ENCODE data around the gene FRMPD4.

Gene FRMPD4

DNA sequence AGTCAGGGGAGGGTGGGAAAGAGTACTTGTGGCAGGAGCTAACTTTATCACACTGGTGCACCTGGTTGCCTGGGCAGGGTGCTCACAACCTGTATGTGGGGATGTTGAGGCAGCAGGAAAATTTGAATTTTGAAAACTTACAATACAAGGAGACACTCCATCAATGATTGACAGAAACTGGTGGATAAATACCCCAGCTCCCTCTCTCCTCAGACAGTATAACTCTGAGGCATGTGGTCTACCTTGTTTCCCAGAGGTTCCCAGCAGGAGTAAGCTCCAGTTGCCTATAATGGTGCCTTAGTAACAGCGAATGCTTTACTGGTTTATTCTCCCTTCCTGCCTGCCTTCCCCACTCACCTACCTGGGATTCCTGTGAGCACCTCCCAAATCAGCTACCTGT lies 541.2 kb downstream of the FRMPD4 start:
- Mint-ChIP-seq H3K27me3 (ENCODE audit: low read depth) (no peaks in the 10 kb centered on the region), H3K4me1 (no peaks in the 10 kb centered on the region), H3K4me3 (no peak overlapping the region), H3K27ac (no peak overlapping the region), H3K36me3 (ENCODE audit: low read depth) (no peaks in the 10 kb centered on the region), H3K9me3 (peaks cover 2% of the 10 kb centered on the region)
- TF ChIP-seq, protein P1, sequence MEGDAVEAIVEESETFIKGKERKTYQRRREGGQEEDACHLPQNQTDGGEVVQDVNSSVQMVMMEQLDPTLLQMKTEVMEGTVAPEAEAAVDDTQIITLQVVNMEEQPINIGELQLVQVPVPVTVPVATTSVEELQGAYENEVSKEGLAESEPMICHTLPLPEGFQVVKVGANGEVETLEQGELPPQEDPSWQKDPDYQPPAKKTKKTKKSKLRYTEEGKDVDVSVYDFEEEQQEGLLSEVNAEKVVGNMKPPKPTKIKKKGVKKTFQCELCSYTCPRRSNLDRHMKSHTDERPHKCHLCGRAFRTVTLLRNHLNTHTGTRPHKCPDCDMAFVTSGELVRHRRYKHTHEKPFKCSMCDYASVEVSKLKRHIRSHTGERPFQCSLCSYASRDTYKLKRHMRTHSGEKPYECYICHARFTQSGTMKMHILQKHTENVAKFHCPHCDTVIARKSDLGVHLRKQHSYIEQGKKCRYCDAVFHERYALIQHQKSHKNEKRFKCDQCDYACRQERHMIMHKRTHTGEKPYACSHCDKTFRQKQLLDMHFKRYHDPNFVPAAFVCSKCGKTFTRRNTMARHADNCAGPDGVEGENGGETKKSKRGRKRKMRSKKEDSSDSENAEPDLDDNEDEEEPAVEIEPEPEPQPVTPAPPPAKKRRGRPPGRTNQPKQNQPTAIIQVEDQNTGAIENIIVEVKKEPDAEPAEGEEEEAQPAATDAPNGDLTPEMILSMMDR (IDR thresholded peaks at IDR 0.05; ENCODE audit: unreplicated experiment in 3 of 3) = no peak

DNA sequence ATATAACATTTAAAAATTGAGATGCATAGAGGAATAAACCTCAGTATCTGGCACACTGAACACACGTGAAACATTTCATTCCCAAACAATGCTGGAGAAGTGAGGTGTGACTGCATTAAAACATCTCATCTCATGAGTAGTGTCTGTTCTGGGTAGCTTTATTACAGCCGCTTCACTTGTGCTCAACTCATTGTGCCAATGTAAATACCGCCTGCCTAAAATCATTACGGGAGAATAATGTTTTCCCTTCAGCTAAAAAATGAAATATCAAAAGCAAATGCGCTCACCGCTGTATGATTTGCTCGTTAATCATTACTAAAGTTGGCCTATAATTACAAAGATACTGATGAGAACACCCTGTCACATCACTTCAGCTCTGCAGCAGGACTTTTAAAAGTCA lies 542.8 kb downstream of the FRMPD4 start:
- peaks cover 5% of the 10 kb centered on the region for H3K27me3 Mint-ChIP-seq (ENCODE audit: low read depth)
- no peak overlapping the region for H3K27ac Mint-ChIP-seq
- H3K36me3 Mint-ChIP-seq (ENCODE audit: low read depth) = no peaks in the 10 kb centered on the region
- H3K9me3 Mint-ChIP-seq = peaks cover 2% of the 10 kb centered on the region
- no peaks in the 10 kb centered on the region for H3K4me1 Mint-ChIP-seq
- TF ChIP-seq, protein P1 (IDR thresholded peaks at IDR 0.05; ENCODE audit: unreplicated experiment in 3 of 3) = no peak
- H3K4me3 Mint-ChIP-seq = no peak overlapping the region

DNA sequence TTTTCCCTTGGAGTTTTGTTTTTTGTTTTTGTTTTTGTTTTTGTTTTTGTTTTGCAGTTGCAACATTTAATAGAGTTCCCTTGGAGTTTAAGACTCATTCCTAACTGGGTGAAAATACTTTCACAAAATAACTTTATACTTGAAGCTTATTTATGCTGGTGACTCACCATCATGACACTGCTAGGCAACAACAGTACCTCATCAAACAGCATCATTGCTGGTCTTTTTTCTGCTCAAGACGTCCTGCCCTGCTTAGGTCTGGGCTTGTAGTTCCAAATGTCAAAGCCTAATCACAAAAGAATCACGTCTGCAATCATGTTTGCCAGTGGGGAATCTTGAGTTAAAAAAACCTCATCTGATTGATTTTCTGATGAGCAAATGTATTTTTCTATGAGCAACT lies 547.3 kb downstream of the FRMPD4 start:
- H3K36me3 Mint-ChIP-seq (ENCODE audit: low read depth) = no peaks in the 10 kb centered on the region
- H3K27ac Mint-ChIP-seq = no peak overlapping the region

DNA sequence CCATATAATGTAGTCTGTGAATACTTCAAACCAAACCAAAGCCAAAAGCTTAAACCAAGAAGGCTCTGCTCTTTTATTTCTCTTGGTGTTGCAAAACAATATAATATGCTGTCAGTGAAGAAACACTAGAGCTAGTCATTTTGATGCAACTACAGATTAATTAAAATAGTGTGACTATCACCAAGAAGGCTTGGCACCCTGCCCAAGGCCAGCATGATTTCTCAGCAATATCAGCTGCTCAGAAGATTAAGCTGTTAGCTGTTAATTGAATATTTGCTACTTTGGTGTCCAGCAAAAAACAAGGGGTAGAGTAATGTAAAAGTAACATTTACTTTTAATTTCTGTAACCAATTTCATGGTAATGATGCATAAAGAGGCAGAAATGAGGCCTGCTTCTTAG lies 548.1 kb downstream of the FRMPD4 start:
- H3K36me3 Mint-ChIP-seq (ENCODE audit: low read depth) = no peaks in the 10 kb centered on the region
- H3K4me1 Mint-ChIP-seq = no peaks in the 10 kb centered on the region
- TF ChIP-seq, protein P1 (IDR thresholded peaks at IDR 0.05; ENCODE audit: unreplicated experiment in 3 of 3) = no peak
- no peak overlapping the region for H3K4me3 Mint-ChIP-seq
- peaks cover 5% of the 10 kb centered on the region for H3K27me3 Mint-ChIP-seq (ENCODE audit: low read depth)
- H3K27ac Mint-ChIP-seq = no peak overlapping the region
- H3K9me3 Mint-ChIP-seq = no peaks in the 10 kb centered on the region

More for the DNA sequence above, 547.3 kb downstream of the FRMPD4 start:
- H3K9me3 Mint-ChIP-seq = no peaks in the 10 kb centered on the region
- H3K4me3 Mint-ChIP-seq = no peak overlapping the region
- TF ChIP-seq, protein P1 (IDR thresholded peaks at IDR 0.05; ENCODE audit: unreplicated experiment in 3 of 3) = no peak
- H3K4me1 Mint-ChIP-seq = no peaks in the 10 kb centered on the region
- H3K27me3 Mint-ChIP-seq (ENCODE audit: low read depth) = peaks cover 5% of the 10 kb centered on the region

DNA sequence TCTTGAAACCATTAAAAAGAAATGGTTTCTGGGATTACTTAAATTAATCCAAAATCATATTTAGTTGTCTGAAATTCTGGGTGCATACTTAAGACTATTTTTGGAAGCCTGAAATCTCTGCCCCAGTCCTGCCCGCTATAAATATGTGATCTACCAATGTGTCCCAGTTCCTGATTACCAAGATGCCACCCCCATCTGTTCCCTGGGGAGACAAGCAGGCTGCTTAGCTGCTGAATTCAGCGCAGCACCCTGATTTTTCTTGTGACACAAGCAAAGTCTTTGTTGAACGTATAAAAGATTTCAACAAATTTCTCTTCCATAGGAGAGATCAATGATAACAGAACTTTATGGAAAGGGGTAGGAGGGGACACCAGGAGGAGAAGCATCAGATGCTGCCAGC lies 552.4 kb downstream of the FRMPD4 start:
- Mint-ChIP-seq H3K27me3 (ENCODE audit: low read depth) (no peaks in the 10 kb centered on the region), H3K4me3 (no peak overlapping the region), H3K27ac (no peak overlapping the region), H3K4me1 (no peaks in the 10 kb centered on the region), H3K9me3 (no peaks in the 10 kb centered on the region), H3K36me3 (ENCODE audit: low read depth) (no peaks in the 10 kb centered on the region)
- TF ChIP-seq, protein P1 (IDR thresholded peaks at IDR 0.05; ENCODE audit: unreplicated experiment in 3 of 3) = no peak

DNA sequence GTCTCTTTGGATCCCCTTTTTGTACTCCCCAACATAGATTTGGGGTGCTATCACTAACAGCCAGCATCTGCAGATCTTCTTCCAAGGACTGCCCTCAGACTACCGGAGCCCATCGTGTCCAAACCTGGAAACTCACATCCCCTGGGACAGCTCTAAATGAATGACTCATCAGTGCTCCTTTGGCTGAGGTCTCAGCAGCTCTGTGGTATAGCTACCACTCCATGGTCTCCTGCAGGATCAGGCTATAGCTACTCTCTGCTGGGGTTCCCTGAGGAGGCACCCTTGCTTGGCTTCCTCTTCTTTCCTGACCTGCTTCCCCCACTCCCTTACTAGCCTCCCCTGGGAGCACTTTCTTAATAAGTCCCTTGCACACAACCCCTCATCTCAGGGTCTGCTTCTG lies 555.5 kb downstream of the FRMPD4 start:
- Mint-ChIP-seq H3K4me1 (no peaks in the 10 kb centered on the region), H3K4me3 (no peak overlapping the region), H3K27me3 (ENCODE audit: low read depth) (no peaks in the 10 kb centered on the region), H3K27ac (no peak overlapping the region), H3K9me3 (no peaks in the 10 kb centered on the region), H3K36me3 (ENCODE audit: low read depth) (no peaks in the 10 kb centered on the region)
- TF ChIP-seq, protein P1 (IDR thresholded peaks at IDR 0.05; ENCODE audit: unreplicated experiment in 3 of 3) = no peak
